NCI-H2107 (cell line): ENCODE measurements around the gene CPPED1.

Experiments
- DNase-seq: peaks from one replicate; lab custom pipeline; 2025; lab: John Stamatoyannopoulos, UW

The CPPED1 gene

DNA sequence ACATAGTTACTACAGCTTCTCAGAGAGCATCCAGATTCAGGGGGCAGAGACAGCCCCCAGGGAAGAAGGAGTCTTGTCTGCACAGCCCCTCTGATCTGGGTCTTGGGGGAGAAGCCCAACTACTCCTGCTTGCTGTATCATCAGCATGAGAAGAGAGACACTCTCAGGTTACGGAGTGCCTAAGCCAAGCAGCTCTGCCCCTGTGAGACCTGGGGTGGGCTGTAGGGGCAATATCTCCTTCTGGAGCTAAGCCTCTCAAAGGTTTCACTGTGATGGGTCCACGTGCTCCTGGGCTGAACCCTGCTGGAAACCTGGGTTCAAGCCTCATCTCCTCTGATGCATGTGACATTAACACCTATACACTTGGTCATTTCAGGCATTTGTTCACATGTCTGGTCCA lies 123.2 kb downstream of the CPPED1 start:
- DNase-seq = no peak

DNA sequence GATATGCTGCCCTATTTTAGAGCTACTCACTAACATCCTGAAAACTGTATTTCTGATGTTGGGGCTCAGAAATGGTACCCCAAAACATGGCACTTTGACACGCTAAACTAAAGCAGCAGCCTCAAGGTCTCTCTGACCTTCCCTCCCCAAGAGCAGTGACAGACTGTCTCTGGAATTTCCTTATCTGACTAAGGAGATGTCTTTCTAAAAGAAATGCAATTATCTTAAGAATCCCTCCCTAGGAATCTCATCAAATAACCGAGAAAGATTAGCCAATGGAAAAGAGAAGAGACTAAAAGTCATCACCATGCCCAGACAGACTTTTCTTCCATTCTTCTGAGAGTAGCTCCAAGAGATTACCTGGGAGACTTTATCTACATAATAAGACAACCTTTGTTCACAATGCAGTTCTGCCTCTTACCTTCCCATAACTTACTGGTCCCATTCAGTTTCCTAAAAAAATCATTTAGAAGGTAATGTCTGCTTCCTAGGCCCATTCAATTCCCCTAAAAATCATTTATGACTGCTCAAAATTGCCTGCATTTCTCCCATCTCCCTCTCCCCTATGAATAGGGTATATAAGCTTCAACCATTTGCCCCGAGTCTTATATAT lies 123.9 kb downstream of the CPPED1 start:
- no peak for DNase-seq

DNA sequence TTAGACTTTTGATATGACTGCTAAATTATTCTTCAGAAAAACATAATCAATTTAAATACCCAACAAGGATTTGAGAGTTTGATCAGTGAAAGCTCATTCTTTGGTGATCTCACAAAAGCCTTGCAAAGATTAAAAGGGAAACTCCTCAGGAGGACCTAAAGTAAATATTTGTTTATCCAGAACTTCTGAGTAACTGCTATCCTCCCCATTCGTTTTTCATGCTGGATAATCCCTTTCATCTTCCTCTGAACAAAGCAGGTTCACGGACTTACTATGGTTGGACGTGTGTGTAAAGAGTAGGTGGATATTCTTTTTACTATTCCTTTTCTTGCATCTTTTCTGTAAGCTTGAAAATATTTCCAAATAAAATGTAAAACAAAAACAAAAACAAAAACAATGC lies 124.7 kb downstream of the CPPED1 start:
- no peak for DNase-seq

DNA sequence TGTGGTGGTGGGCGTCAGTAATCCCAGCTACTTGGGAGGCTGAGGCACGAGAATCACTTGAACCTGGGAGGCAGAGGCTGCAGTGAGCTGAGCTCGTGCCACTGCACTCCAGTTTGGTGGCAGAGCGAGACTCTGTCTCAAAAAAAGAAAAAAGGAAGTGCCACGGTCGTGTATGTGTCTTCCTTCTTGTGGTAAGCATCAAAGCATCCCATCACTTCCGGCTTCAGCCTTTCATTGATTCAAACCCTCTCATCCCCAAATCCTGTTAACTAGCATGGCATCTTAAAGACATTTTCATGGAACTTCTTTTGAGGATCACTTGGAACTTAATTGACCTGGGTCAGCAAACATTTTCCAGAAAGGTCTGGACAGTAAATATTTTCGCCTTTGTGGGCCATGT lies 126.2 kb downstream of the CPPED1 start:
- no peak for DNase-seq

DNA sequence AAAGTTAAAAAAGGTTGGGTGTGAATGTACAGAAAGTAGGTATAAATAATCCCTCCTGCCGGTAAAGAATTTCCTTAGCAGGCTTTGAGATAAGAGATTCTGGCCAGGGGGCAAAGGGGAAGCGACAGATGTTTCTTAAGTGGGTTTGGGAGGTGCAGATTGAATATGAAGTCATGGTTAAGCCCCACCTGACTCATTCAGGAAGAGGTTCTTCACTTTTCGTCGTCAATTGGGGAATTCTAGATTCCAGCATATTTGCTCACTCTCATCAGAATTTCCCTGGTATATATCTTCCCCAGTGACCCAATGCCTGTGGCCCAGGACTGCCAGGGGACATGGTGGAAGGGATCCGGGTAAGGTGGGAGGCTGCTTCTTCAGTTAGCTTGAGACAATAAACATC lies 127.8 kb downstream of the CPPED1 start:
- no peak for DNase-seq

DNA sequence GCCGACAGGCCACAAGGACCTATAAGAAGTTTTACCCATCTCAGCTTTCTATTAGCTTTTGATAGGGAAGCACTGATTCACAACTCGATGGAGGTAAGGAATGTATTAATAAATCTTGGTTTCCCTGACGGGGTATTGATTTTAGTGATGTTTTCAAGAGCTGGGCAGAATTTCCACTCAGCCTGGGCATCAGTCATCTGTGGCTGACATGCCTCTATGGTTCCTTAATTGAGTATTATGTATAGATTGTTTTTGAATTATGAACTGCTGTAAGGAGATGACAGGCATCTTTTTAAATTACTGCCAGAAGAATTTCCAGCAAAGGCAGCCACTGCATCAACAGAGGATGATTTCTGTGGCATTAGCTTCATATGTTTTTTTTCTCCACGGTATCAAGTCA lies 128.6 kb downstream of the CPPED1 start:
- DNase-seq = no peak

DNA sequence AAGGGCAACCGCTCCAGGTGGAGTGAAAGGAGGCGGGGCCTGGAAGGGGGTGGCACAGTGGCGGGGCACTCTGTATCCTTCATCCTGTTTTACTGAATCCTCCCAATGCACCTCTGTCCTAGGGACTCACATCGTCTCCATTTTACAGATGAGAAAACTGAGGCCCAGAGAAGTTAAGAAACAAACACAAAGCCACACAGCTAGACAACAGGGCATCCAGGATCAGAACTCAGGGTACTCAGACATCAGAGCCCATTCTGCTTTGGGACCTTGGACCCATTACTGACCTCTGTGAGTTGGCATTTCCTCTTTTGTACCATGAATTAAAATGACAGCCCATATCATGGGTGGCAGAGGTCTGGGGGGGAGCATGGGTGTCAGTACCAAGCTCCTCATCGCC lies 129.2 kb downstream of the CPPED1 start:
- DNase-seq = no peak

DNA sequence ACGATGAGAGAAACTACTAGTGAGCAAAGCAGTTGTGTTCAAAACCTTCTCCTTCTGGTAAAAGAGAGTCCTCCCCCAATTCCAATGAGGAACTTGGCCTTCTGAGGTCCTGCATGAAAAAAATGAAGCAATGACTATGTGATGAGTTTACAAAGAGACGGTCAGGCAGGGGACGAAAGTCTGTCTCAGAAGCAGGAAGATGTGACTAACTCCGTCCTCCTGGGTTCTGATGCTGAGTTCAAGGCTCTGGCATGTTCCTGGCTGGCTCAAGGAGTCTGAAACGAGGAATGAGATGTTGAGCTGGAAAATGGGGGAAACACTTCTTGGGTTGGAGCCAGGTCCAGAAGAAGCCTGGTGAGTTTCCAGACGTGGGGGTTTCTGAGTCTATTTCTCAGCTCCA lies 129.6 kb downstream of the CPPED1 start:
- DNase-seq = no peak

DNA sequence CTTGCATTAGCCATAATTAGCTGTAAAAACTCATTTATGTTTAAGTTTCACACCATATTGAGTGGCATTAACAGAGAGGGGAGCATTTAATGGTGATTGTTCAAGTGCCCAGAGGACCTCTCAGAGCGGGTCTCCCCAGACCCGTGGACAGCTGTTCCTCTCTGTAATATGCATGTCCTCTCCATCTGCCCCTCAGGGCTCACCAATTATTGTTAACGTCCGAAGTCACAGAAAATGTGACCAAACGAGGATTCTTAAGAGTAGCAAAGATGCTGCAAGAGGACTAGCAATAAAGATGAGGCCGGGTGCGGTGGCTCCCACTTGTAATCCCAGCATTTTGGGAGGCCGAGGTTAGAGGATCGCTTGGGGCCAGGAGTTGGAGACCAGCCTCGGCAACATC lies 130.2 kb downstream of the CPPED1 start:
- DNase-seq = no peak

DNA sequence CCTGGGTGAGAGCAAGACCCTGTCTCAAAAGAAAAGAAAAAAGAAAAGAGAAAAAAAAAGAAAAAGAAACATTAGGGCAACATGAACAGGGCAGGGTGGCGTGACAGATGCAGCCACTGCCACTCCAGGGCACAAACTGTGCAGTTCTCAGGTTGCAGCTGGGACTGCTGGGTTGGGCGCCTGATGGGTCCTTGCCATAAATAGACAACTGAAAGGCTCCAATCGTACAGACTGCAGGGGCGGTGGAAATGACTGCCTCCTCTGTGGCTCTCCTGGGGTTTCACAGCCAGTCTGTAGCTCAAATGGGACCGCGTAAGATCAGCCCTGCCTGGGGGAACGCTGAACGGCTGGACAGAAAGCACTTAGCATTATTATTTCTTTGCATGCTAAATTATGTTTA lies 130.7 kb downstream of the CPPED1 start:
- peak; percentile 55 for DNase-seq

DNA sequence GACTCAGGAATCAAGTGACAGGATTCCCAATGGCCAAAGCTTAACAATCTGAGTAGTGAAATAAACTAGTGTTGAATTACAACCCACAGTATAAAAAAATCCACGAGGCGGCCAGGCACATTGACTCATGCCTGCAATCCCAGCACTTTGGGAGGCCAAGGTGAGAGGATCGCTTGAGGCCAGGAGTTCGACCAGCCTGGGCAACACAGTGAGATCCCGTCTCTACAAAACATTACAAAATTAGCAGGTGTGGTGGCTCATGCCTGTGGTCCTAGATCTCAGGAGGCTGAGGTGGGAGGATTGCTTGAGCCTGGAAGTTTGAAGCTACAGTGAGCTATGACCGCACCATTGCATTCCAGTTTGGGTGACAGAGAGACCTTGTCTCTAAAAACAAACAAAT lies 133.8 kb downstream of the CPPED1 start:
- DNase-seq = no peak

DNA sequence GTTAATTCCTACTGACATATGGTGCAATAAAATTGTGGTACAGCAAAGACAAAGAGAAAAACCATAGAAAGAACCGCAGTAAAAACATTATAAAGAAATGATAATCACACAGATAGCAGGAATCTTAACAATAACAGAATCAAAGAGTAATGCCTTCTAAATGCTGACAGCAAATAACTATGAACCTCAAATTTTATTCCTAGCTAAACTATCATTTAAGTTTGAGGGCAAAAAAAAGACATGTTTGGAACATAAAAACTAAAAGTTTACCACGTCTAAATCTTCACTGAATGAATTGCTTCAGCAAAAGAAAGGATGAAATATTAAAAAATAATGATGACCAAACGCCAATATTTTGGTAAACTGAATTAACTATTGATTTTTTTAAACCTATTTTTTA lies 135.8 kb downstream of the CPPED1 start:
- DNase-seq = no peak

DNA sequence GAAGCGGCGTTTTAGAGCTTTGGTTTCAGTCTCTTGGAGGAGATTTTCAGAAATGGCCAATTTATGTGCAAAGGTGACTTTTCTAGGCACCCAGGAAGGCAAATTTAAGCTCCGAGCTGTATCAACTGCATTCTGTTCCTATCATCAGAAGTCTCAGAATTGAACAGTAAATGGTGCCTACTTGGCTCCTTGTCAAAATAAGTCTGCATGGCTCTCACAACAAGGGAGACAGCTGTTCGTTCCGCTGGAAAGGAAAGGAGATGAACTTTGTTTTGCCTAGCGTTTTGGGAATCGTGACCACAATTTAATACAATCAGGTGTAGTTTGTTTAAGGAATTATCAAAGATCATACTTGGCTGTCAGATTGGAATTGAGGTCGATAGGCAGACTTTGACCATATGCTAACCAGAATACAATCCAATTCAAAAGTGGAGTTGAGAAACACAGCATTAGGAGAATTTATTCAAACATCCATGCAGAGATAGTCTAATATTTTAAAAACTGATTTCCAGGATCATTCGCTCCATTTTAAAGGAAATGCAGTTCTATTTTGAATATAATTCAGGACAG lies 139.4 kb downstream of the CPPED1 start:
- no peak for DNase-seq

DNA sequence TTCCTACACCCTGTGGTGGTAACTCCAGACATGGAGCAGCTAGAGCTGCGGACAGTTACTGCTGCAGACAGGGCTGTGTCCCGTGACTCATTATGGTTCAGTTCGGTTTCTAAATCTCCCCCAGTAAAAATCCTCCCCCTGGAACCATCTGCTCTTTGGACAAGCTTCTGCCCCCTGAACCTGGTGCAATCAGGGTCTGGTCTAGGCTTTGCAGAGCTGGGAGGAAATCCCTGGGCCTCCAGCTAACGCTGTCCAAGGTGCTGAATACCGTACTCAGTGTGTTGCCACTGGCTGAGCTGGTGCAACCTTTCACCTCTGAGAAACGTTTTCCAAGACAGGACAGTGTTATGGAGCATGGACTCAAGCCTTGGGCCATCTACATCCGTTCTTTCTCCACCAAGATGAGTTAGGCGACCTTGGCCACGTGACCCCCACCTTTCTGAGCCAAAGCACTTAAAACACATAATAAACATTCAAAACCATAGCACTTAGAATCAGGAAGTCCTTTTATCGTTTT lies 142.0 kb downstream of the CPPED1 start:
- no peak for DNase-seq

DNA sequence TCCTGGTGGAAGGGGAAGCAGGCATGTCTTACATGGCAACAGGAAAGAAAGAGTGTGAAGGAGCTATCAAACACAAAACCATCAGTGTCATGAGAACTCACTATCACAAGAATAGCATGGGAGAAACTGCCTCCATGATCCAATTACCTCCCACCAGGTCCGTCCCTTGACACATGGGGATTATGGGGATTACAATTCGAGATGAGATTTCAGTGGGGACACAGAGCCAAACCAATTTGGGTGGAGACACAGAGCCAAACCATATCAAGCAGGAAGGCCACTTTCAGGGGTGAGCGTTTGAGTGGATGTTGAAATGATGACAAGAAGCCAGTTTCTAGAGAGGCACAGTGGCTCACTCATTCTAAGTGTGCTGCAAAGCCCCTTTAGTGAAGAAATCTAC lies 143.8 kb downstream of the CPPED1 start:
- no peak for DNase-seq

DNA sequence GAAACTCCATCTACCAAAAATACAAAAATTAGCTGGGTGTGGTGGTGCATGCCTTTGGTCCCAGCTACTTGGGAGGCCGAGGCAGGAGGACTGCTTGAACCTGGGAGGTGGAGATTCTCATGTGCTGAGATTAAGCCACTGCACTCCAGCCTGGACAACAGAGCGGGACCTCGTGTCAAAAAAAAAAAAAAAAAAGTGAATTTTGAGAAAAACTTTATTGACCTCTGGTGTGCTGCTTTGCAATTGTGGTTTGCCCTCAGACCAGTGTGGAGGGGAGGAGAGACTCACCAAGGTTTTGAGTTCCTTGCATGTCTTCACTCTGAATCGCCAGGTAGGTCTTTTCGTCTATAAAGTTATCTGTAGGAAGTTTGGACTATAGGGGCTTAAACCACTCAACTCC lies 145.2 kb downstream of the CPPED1 start:
- DNase-seq = no peak

DNA sequence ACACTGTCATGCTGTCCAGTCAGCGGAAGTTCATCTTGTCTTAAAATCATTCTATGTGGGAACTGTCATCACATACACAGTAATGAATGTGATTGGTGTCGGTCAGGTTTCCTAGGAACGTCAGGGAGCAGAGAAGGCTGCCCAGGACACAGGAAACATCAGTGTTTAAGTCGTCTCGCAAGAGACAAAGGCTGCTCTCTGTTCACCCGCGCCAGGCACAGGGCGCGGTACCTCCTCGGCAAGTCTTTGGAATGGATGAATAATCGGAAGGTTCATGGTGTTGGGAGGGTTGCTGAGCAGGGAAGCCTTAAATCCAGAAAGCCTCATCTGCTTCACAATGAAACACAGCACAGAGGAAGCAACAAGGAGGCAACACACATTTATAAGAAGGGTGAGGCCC lies 148.2 kb downstream of the CPPED1 start:
- no peak for DNase-seq

DNA sequence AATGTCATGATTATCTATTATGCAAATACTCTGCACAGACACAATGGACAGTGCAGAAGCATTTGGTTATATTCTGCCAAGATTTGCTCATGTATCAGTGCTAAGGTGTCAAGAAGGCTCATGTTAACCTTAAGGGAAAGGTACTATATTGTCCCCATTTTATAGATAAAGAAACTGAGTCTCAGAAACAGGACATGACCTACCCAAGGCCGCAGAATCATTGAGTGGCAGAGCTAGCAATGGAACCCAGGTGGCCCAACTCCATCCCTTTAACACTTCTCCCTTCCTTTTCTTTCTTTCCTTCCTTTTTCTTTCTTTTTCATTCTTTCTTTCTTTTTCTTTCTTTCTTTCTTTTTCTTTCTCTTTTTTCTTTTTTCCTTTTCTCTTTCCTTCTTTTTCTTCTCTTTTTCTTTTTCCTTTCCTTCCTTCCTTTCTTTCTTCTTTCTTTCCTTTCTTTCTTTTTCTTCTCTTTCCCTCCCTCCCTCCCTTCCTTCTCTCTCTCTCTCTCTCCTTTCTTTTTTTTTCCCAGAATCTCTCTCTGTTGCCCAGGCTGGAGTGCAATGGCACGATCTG lies 149.8 kb downstream of the CPPED1 start:
- no peak for DNase-seq

DNA sequence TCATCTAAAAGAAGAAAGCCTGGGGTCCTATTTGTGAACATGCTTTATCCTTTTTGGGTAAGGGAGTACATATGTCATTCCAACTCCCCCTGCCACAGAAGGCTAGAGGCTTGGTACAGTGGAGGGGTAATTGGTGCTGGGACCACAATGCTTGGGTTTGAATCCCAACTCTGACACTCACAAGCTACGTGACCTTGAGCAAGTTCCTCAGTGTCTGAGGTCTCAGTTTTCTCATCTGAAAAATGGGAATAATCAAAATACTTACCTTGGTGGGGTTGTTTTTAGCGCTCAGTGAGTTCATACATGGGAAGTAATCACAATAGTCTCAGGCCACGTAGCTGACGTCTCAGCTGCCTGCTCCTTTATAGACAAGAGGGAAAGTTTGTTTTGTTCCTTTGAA lies 150.8 kb downstream of the CPPED1 start:
- DNase-seq = no peak

DNA sequence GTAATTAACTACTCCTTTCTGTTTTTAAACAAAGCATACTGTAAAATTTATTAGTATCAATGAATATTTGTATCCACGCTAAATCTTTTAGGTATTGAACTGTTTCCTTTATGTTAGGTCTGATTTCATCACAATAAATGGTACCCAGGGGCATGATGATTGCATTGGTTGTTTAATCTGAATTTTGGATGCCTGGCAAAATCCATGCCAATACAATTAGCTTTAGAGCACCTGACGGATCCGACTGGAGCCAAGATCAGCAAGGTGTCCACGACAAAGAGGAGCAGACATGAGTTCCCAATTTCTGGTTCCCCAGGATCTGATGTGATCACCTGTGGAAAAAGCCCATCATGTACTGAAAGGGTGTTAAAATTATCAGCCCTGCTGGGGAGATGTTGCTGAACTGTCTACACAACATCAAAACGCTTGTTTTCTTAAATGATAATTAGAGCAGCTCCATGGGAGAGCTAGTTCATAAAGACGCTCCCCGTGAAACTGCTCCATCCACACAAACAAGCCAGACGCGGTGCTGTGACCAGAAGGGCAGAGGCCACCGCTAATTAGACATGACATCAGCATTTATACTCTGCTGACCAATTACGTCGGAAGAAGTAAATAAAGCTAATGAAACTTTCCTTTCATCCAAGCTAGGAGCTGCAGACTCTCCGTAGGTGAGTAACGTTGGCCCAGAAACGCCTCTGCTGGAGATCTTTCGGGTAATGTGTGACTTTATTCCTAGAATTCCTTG lies 151.7 kb downstream of the CPPED1 start:
- DNase-seq = no peak

DNA sequence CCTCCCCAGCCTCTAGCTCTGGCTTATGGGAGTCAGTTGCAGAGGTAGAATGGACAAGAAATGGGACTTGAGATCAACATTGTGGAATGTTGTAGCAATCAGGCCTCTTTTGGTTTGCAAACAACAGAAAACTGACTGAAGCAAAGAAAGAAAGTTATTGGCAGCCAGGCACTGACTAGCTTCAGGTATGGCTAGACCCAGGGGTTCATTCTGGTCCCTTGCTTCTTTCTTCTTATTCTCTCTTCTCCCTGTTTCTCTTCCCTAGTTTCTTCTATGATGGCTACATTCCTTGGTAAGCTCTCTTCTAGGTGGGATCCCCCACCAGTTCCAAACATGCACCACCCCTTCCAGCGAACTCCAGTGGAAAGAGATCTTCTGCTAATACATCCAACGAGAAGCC lies 154.3 kb downstream of the CPPED1 start:
- no peak for DNase-seq

DNA sequence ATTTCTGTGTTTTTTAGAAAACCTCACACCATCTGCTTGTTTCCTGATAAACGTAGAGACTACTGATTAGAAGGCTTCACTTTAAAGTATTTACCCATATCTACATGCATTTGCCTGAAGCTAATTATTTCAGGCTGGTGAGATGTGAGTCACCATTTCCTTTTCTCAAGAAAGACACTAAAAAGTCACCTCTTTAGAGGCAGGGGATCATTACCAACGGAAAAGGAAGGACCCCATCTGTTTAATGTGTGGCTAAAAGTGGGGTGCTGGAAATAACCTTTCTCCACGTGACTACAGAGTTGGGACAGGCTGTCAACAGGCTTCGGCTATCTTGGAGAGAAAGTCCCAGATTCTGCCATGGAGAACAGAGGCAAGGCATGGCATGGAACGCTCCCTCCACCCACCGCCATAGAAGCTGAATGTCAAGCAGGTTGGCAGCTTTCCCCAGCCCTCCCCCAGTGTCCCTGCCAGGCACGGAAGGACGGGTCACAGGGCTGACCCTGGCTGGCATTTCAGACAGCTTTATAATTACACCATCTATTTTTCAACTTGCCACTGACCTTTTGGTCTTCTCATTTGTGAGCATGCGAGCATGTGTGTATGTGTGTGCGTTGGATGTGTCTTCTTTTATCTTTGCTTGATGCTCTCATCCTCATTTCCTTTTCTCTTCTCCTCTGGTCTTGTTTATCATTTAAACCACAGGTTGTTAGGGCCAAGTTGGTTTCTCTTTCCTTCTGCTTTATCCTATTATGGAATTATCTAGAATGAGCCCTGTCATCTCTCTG lies 157.0 kb downstream of the CPPED1 start:
- no peak for DNase-seq
